ENCODE data around the gene SEL1L3.

GRCh38 chr4:25749150-25749794 is 113.5 kb downstream of the SEL1L3 start:
- TF ChIP-seq, protein P1, sequence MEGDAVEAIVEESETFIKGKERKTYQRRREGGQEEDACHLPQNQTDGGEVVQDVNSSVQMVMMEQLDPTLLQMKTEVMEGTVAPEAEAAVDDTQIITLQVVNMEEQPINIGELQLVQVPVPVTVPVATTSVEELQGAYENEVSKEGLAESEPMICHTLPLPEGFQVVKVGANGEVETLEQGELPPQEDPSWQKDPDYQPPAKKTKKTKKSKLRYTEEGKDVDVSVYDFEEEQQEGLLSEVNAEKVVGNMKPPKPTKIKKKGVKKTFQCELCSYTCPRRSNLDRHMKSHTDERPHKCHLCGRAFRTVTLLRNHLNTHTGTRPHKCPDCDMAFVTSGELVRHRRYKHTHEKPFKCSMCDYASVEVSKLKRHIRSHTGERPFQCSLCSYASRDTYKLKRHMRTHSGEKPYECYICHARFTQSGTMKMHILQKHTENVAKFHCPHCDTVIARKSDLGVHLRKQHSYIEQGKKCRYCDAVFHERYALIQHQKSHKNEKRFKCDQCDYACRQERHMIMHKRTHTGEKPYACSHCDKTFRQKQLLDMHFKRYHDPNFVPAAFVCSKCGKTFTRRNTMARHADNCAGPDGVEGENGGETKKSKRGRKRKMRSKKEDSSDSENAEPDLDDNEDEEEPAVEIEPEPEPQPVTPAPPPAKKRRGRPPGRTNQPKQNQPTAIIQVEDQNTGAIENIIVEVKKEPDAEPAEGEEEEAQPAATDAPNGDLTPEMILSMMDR (IDR thresholded peaks at IDR 0.05): no peak
- no peak for TF ChIP-seq ZFX (IDR thresholded peaks at IDR 0.05; ENCODE audit: borderline replicate concordance)
